NT2/D1 (cell line): ENCODE data around the gene FBXO42.

Source experiments
- SUZ12 ChIP-seq: IDR thresholded peaks from 2 replicates; pipeline ENCODE4 v1.6.1; 2011; ENCODE audit not compliant: insufficient read length, insufficient read depth; ENCODE audit errors: extremely low read depth
- YY1 ChIP-seq: IDR thresholded peaks from 2 replicates; pipeline ENCODE4 v1.6.1; 2011; ENCODE audit not compliant: insufficient read length, insufficient read depth

GRCh38 chr1:16369821-16370220, 17.5 kb upstream of the FBXO42 start:
- no peak for TF ChIP-seq YY1
- no peak for TF ChIP-seq SUZ12
